Neural progenitor cell (in vitro differentiated cells): ENCODE results near the gene ST6GAL1.

Experiments
- EZH2 ChIP-seq: fragments of 200-600 bp; sonication (generic); IDR thresholded peaks from 2 replicates; pipeline ENCODE4 v1.6.1; 2017; ENCODE audit warnings: antibody characterized with exemption, mild to moderate bottlenecking, moderate library complexity
- TF ChIP-seq, protein P1 (sequence below): fragments of 200-600 bp; sonication (generic); IDR thresholded peaks from 2 replicates; pipeline ENCODE4 v1.5.1; 2017; ENCODE audit warnings: antibody characterized with exemption, mild to moderate bottlenecking

DNA sequence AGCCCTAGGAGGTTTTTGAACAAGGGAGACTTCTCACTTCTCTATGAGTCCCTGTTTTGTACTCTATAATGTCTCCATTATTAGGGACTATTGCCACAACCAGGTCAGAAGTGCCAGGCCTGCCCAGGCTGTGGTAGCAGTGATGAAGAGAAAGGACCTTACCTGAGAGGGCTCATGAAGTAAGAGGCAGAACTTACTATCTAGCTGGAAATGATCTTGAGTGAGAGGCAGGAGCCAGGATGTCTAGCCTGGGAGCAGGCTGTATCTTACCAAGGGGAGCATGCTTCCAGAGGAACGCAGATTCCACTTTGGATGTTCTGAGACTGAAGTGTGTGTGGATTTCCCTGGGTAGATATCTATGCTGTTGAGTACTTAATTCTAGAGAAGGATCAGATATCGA lies 115.7 kb downstream of the ST6GAL1 start:
- TF ChIP-seq, protein P1, sequence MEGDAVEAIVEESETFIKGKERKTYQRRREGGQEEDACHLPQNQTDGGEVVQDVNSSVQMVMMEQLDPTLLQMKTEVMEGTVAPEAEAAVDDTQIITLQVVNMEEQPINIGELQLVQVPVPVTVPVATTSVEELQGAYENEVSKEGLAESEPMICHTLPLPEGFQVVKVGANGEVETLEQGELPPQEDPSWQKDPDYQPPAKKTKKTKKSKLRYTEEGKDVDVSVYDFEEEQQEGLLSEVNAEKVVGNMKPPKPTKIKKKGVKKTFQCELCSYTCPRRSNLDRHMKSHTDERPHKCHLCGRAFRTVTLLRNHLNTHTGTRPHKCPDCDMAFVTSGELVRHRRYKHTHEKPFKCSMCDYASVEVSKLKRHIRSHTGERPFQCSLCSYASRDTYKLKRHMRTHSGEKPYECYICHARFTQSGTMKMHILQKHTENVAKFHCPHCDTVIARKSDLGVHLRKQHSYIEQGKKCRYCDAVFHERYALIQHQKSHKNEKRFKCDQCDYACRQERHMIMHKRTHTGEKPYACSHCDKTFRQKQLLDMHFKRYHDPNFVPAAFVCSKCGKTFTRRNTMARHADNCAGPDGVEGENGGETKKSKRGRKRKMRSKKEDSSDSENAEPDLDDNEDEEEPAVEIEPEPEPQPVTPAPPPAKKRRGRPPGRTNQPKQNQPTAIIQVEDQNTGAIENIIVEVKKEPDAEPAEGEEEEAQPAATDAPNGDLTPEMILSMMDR = no peak
- TF ChIP-seq EZH2 = no peak
